ENCODE measurements around the gene BEST2.

BEST2 gene

GRCh38 chr19:12731337-12731736 is 20.3 kb upstream of the BEST2 start:
- no peak for DNase-seq

GRCh38 chr19:12733369-12734214 is 18.0 kb upstream of the BEST2 start:
- peak; percentile 61 to 67 for DNase-seq

- DNase-seq, result peak; percentile 100
Observed at GRCh38 chr19:12736995-12737834, 14.4 kb upstream of the BEST2 start, which contains the start of gene GET3. GET3 (plus strand) TSS chr19:12737497; CDS start chr19:12737506, 9 bp downstream.

GRCh38 chr19:12737835-12738351 is 13.7 kb upstream of the BEST2 start:
- no peak for DNase-seq

GRCh38 chr19:12745166-12745897 is 6.3 kb upstream of the BEST2 start:
- DNase-seq, result no peak

GRCh38 chr19:12748489-12748888 is 3.1 kb upstream of the BEST2 start:
- peak in 1 of 2 experiments; percentile 47 for DNase-seq

- no peak for DNase-seq
Observed at GRCh38 chr19:12749938-12750521, 1.6 kb upstream of the BEST2 start.

GRCh38 chr19:12750851-12751250 is 740 bp upstream of the BEST2 start:
- DNase-seq, result no peak

GRCh38 chr19:12752056-12752781 is 628 bp downstream of the BEST2 start:
- DNase-seq, result no peak

GRCh38 chr19:12754465-12755196 is 3.0 kb downstream of the BEST2 start:
- DNase-seq, result no peak

GRCh38 chr19:12756150-12756883 is 4.7 kb downstream of the BEST2 start:
- DNase-seq, result no peak

GRCh38 chr19:12757544-12758274 is 6.1 kb downstream of the BEST2 start:
- peak; percentile 65 to 80 for DNase-seq

GRCh38 chr19:12759686-12760085 is 8.1 kb downstream of the BEST2 start:
- DNase-seq, result no peak

GRCh38 chr19:12763100-12763499 is 11.5 kb downstream of the BEST2 start:
- no peak for DNase-seq

- no peak for DNase-seq
Observed at GRCh38 chr19:12764698-12765097, 13.1 kb downstream of the BEST2 start.

GRCh38 chr19:12766051-12766521 is 14.5 kb downstream of the BEST2 start:
- DNase-seq, result no peak

- no peak for DNase-seq
Observed at GRCh38 chr19:12767150-12767549, 15.6 kb downstream of the BEST2 start.

GRCh38 chr19:12767666-12768065 is 16.1 kb downstream of the BEST2 start:
- DNase-seq, result no peak

- no peak for DNase-seq
Observed at GRCh38 chr19:12769689-12770088, 18.1 kb downstream of the BEST2 start.

Data from NCI-H524 (cell line).